Measurements from ENCODE around the gene SH3TC1.

The SH3TC1 gene

GRCh38 chr4:8180310-8181093, 18.6 kb upstream of the SH3TC1 start:
- Histone ChIP-seq H3K27ac (no peak overlapping the region), H3K36me3 (replicated peaks) (no peaks in the 10 kb centered on the region), H3K27me3 (replicated peaks) (no peaks in the 10 kb centered on the region), H3K4me3 (ENCODE audit: low read depth, low read length) (no peak overlapping the region)
- in situ Hi-C loops (cut with HindIII; ENCODE audit: low pct_ligation_motif_present, low sequenced_read_pairs): no loop called here
- no peak for DNase-seq
- no peak for TF ChIP-seq CTCF (IDR thresholded peaks at IDR 0.05; ENCODE audit: low read depth, low read length, missing control alignments)

DNA sequence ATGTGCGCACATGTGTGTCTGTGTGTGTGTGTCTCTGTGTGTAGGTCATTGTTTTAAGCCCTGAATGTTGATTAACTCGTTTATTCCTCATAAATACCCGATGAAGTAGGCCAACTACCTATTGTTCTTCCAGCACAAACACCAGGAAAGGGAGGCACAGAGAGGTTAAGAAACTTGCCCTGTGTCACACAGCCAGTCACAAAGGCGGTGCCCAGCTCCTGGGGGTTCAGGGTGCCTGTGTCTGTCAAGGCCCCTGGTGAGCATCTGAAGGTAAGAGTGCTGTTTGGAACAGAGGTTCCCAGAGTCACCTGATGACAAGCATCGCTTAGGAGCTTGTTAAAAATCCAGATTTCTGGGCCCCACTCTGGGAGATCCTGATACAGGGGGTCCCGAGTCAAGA, 18.0 kb upstream of the SH3TC1 start:
- Histone ChIP-seq H3K27me3 (replicated peaks) (no peaks in the 10 kb centered on the region), H3K27ac (no peak overlapping the region), H3K4me3 (ENCODE audit: low read depth, low read length) (no peak overlapping the region), H3K36me3 (replicated peaks) (no peaks in the 10 kb centered on the region)
- in situ Hi-C loops (cut with HindIII; ENCODE audit: low pct_ligation_motif_present, low sequenced_read_pairs): no loop called here
- no peak for DNase-seq
- TF ChIP-seq CTCF (IDR thresholded peaks at IDR 0.05; ENCODE audit: low read depth, low read length, missing control alignments): no peak

- Histone ChIP-seq H3K27ac (no peak overlapping the region), H3K27me3 (replicated peaks) (no peaks in the 10 kb centered on the region), H3K4me3 (ENCODE audit: low read depth, low read length) (no peak overlapping the region), H3K36me3 (replicated peaks) (no peaks in the 10 kb centered on the region)
- in situ Hi-C loops (cut with HindIII; ENCODE audit: low pct_ligation_motif_present, low sequenced_read_pairs): no loop called here
- DNase-seq: no peak
- TF ChIP-seq CTCF (IDR thresholded peaks at IDR 0.05; ENCODE audit: low read depth, low read length, missing control alignments): no peak
Measured at GRCh38 chr4:8181844-8182243, 17.2 kb upstream of the SH3TC1 start.

DNA sequence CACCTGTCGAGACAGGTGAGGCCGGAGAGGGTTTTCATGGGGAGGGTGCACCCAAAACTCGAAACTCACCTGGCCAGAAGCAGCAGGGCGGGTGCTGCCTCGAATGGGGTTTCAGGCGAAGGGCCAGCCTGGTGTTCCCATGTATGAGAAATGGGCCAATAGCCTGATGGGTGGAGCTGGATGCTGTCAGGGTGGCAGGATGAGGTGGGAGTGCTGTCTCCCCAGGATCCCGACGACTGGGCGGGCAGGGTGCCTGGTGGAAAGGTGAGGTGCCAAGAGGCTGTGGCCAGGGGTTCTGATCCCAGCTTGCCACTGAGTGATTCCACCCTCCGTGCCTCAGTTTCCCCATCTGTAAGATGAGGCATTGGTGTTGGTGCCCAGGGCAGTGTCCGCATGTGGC, 16.8 kb upstream of the SH3TC1 start:
- Histone ChIP-seq H3K36me3 (replicated peaks) (no peaks in the 10 kb centered on the region), H3K4me3 (ENCODE audit: low read depth, low read length) (no peak overlapping the region), H3K27me3 (replicated peaks) (no peaks in the 10 kb centered on the region), H3K27ac (no peak overlapping the region)
- in situ Hi-C loops (cut with HindIII; ENCODE audit: low pct_ligation_motif_present, low sequenced_read_pairs): no loop called here
- no peak for DNase-seq
- TF ChIP-seq CTCF (IDR thresholded peaks at IDR 0.05; ENCODE audit: low read depth, low read length, missing control alignments): no peak

DNA sequence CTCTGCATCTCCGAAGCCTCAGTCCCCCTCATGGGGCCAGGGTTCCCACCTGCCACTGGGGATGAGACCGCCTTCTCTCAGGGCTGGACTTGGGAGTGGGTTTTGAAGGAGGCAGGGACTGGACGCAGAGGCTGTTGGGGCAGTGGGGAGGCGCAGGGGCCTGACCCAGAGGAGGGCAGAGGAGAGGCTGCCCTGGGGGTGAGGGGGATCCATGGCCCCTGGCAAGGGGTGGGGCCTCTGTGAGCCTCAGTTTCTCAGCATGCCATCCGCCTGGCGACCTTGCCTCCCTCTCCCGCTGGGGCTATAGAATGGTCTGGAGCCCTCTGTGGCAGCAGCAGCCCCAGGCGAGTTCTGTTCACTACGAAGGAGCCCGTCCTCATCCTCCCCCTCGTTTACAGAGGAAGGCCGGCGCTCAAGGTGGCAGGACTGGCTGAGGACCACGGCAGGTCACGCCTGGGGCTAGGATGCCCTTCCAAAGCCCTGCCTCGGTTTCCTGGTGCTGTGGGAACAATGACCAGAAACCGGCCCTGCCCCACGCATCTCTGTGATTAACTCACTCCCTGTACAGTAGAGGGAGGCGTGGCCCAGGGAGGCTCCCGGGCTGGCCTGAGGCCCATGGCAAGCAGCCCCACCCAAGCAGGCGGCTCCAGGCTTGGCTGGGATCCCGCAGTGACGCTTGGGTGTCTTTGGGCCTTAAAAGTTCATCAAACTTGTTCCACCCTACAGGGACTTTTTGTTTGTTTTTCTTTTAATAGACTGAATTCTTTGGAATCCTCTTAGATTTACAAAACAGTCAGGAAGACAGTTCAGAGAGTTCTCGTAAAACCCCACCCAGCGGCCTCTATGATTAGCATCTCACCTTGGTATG, 16.0 kb upstream of the SH3TC1 start:
- Histone ChIP-seq H3K27me3 (replicated peaks) (no peaks in the 10 kb centered on the region), H3K27ac (no peak overlapping the region), H3K36me3 (replicated peaks) (no peaks in the 10 kb centered on the region), H3K4me3 (ENCODE audit: low read depth, low read length) (no peak overlapping the region)
- no peak for TF ChIP-seq CTCF (IDR thresholded peaks at IDR 0.05; ENCODE audit: low read depth, low read length, missing control alignments)
- in situ Hi-C loops (cut with HindIII; ENCODE audit: low pct_ligation_motif_present, low sequenced_read_pairs): no loop called here
- DNase-seq: peak; percentile 73

Data from brain microvascular endothelial cell (primary cell).